GM18502 (cell line): ENCODE measurements around the gene CAPN8.

ENCODE experiments used
- ATAC-seq: cut with Tn5 transposase; IDR thresholded peaks from one replicate; pipeline ENCODE4 v1.9.1; 2021; ENCODE audit warnings: mild to moderate bottlenecking; ENCODE audit not compliant: unreplicated experiment, poor library complexity

CAPN8 gene

DNA sequence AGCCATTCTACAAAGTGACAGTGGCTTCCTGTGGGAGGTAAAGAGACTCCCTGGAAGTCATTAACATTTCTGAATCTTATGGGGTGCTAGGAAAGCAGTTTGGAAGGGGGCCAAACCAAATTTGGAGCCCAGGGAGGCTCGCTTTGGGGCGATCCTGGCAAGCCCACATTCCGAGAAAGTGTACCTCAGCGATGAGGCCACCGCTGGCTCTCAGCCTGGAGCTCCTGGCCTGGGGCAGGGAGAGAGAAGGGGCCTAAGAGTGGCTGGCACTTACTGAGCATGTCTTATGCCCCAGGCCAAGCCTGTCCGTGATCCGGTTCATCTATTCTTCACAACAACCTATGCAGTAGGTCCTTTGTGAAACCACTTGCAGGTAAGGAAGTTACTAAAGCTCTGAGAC, 173.5 kb downstream of the CAPN8 start:
- no peak for ATAC-seq
